Measurements from ENCODE around the gene PXK. TPM values are rescaled to one million over a fixed set of nuclear protein-coding genes. Genes with fewer than 3 reads are reported as not detected.
"Not testable (repeated sequence)": the region's sequence is repeated elsewhere in the genome, so short reads cannot be mapped to it uniquely, and the experiment has no call there.

Gene PXK
- total RNA-seq, 1 donor = 64.4 TPM

DNA sequence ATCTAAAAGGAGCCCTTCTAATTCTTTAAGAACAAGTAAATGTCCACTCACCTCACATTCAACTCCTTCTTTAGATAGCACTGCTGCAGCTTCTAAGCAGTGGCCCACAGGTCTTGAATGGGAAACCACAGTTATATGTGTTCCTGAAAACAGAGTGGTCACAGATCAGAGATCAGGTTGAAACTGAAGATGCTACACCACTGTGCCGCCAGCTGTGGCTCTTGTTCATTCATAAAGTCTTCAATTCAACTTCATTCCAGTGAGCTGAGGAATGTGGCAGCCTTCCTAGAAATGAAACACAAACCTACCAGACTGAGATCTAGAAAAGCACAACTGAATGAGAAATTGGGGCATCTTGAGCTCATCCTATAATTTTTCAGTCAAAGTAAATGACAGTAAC is 97.0 kb downstream of the PXK start:
- H3K4me3 ChIP-seq (ENCODE audit: low read depth, low read length) = no peak overlapping the region
- no peak for TF ChIP-seq CTCF (IDR thresholded peaks at IDR 0.05; ENCODE audit: insufficient read depth, low read length)
- peak; percentile 17 for DNase-seq (ENCODE audit: low read depth)

DNA sequence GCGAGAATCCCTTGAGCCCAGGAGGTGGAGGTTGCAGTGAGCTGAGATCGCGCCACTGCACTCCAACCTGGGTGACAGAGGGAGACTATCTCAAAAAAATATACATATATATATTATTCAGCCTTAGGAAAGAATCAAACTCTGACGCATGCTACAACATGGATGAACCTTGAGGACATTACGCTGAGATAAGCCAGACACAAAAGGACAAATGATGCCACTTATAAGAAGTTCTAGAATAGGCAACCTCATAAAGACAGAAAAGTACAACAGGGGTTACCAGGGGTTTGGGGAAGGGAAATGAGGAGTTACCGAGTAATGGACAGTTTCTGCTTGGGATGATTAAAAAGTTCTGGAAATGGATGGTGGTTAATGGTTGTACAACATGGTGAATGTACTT is 100.2 kb downstream of the PXK start:
- no peak for DNase-seq (ENCODE audit: low read depth)
- no peak for TF ChIP-seq CTCF (IDR thresholded peaks at IDR 0.05; ENCODE audit: insufficient read depth, low read length)
- H3K4me3 ChIP-seq (ENCODE audit: low read depth, low read length) = peak overlapping the region; percentile 87

DNA sequence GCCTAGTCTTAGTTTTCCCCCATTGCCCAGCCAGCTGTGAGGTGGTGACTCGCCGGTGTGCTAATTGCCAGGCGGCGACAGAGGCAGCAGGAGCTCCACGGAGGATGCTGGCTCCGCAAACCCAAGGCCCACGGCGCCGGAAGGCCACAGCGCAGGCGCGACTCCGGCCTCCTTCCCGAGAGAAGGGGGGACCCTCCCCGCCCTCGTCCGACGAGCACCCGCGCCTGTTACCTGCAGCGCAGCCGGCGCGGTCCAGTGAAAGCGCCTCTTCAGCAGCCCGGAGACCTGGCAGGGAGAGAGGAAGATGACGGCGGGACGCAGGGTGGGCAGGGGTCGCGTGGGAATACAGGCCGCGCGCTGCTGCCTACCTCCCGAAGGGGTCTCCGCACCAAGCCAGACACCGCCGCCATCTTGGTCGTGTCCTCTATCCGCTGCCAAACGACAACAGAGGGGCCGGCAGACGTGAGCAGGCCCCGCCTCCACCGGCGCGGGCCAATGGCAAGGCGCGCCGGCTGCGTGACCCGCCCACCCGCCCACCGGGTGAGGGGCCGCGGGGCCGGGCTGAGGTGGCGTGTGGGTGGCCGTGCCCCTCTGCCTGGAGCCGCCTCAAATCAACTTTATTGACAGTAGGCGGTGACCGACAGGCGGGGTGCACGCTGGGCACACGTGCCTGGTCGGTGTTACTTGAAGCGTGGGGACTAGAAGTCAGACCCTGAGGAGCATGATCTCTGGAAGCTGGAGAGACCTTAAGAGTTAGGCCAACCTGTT is 100.9 kb downstream of the PXK start, which contains the start of gene PDHB:
TSS of gene PDHB (minus strand) at position 433 of the 768 bp plus-strand sequence. CDS start at position 410, 23 bp downstream.
- TF ChIP-seq CTCF (IDR thresholded peaks at IDR 0.05; ENCODE audit: insufficient read depth, low read length) = no peak
- peak; percentile 83 for DNase-seq (ENCODE audit: low read depth)
- peak within 1 kb of the TSS; percentile 87 for H3K4me3 ChIP-seq (ENCODE audit: low read depth, low read length)

GRCh38 chr3:58434168-58434504 is 101.4 kb downstream of the PXK start:
- DNase-seq (ENCODE audit: low read depth) = no peak
- TF ChIP-seq CTCF (IDR thresholded peaks at IDR 0.05; ENCODE audit: insufficient read depth, low read length) = no peak
- peak overlapping the region; percentile 58 for H3K4me3 ChIP-seq (ENCODE audit: low read depth, low read length)

GRCh38 chr3:58434511-58434910 is 101.8 kb downstream of the PXK start:
- DNase-seq (ENCODE audit: low read depth) = no peak
- no peak for TF ChIP-seq CTCF (IDR thresholded peaks at IDR 0.05; ENCODE audit: insufficient read depth, low read length)

DNA sequence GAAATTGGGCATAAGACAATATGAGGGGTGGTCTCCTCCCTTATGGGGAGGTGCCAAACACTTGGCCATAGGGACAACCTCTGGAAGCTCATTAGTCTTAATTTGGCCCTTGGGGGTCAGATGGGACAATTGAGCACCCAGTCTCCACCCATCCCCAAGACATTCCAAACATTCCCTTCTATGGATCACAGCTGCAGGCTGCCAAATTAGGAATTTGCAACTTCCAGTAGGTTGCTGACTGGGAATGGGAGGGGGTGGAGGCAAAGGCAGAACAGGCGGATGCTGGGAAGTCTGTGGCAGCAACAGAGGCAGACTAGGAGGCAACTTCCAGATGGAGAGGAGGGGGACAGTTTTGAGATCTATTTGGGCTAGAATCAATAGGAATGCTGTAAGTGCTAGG is 102.3 kb downstream of the PXK start:
- no peak for TF ChIP-seq CTCF (IDR thresholded peaks at IDR 0.05; ENCODE audit: insufficient read depth, low read length)
- peak; percentile 86 for DNase-seq (ENCODE audit: low read depth)
- H3K4me3 ChIP-seq (ENCODE audit: low read depth, low read length) = no peak overlapping the region

More at GRCh38 chr3:58434511-58434910, 101.8 kb downstream of the PXK start:
- H3K4me3 ChIP-seq (ENCODE audit: low read depth, low read length) = no peak overlapping the region

- not testable (repeated sequence) for DNase-seq (ENCODE audit: low read depth); H3K4me3 ChIP-seq (ENCODE audit: low read depth, low read length)
Measured at GRCh38 chr3:58437276-58437675, 104.6 kb downstream of the PXK start.

GRCh38 chr3:58440996-58441355 is 108.3 kb downstream of the PXK start:
- DNase-seq (ENCODE audit: low read depth) = not testable (repeated sequence)

More at GRCh38 chr3:58440996-58441355, 108.3 kb downstream of the PXK start:
- H3K4me3 ChIP-seq (ENCODE audit: low read depth, low read length) = not testable (repeated sequence)

All from fibroblast of the aortic adventitia (primary cell).